GM18907 (cell line): Measurements from ENCODE around the gene CPT1B.

ENCODE experiments used
- ATAC-seq: cut with Tn5 transposase; IDR thresholded peaks from one replicate; pipeline ENCODE4 v1.9.1; 2021; ENCODE audit warnings: mild to moderate bottlenecking, moderate library complexity; ENCODE audit not compliant: unreplicated experiment

The CPT1B gene

GRCh38 chr22:50571264-50572175 is 6.7 kb downstream of the CPT1B start:
- ATAC-seq: no peak

GRCh38 chr22:50570861-50571260 is 7.4 kb downstream of the CPT1B start:
- ATAC-seq: no peak

- ATAC-seq: no peak
Measured at GRCh38 chr22:50569896-50570535, 8.2 kb downstream of the CPT1B start.

GRCh38 chr22:50569041-50569459 is 9.2 kb downstream of the CPT1B start:
- ATAC-seq: no peak

- ATAC-seq: no peak
Measured at GRCh38 chr22:50568626-50569025, 9.6 kb downstream of the CPT1B start.

GRCh38 chr22:50567721-50568252 is 10.4 kb downstream of the CPT1B start:
- ATAC-seq: no peak

GRCh38 chr22:50564289-50564688 is 13.9 kb downstream of the CPT1B start:
- no peak for ATAC-seq

- peak; percentile 13 for ATAC-seq
Measured at GRCh38 chr22:50563413-50564160, 14.6 kb downstream of the CPT1B start.

- ATAC-seq: peak; percentile 86
Measured at GRCh38 chr22:50562523-50563412, 15.5 kb downstream of the CPT1B start, which contains the start of gene SYCE3. TSS of gene SYCE3 (minus strand) at chr22:50562919. CDS start at chr22:50556405, 6,514 bp downstream.

GRCh38 chr22:50561401-50562358 is 16.5 kb downstream of the CPT1B start:
- no peak for ATAC-seq

- ATAC-seq: no peak
Measured at GRCh38 chr22:50560034-50560433, 18.2 kb downstream of the CPT1B start.

GRCh38 chr22:50556703-50557102 is 21.5 kb downstream of the CPT1B start:
- no peak for ATAC-seq

- ATAC-seq: no peak
Measured at GRCh38 chr22:50553310-50553709, 24.9 kb downstream of the CPT1B start.

GRCh38 chr22:50551160-50551752 is 27.0 kb downstream of the CPT1B start:
- ATAC-seq: no peak

- no peak for ATAC-seq
Measured at GRCh38 chr22:50550395-50550794, 27.8 kb downstream of the CPT1B start.

- ATAC-seq: no peak
Measured at GRCh38 chr22:50548921-50549790, 29.1 kb downstream of the CPT1B start.

- no peak for ATAC-seq
Measured at GRCh38 chr22:50548040-50548920, 29.9 kb downstream of the CPT1B start.
